IPS-NIHi7 (cell line): ENCODE measurements around the gene PDE7B.

Experiments used
- DNase-seq: peaks from one replicate; pipeline ENCODE4 v3.0.0; 2012; ENCODE audit warnings: mixed read lengths; ENCODE audit errors: extremely low spot score

The PDE7B gene

DNA sequence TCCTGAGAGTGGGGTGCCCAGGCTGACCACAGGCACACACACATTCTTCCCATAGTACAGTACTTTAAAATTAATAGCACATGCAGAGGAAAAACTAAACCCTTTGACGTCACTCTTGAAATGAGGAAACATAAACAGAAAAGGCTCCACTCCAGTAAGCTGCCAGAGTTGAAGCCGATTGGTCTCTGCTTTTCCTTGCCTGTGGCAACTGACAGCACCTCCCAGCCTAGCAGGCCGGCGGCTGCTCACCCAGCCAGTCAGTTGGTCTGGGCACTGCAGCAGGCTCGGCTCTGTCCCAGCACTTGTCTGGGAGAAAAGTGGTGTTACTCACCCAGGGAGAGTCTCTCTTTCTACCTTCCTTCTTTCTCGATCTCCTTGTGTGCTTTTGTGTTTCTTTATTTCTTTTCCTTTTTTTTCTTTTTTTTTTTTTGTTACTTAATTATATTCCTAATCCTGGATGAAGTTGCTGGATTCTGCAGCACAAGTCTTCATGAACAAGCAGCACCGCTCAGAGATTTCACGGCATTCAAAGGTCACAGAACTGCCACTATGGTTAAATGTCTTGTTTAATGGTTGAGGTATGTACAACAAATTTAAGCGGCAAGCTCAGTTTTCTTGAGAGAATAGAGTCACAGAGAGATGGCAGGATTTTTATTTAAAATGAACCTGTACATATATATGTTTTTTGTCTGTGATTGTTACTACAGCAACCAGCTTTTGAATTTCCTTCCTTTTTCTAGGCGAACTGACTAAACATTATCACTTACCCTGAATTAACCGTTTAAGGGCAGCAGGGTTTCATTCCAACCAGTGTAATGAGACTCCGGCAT lies at the start of gene PDE7B:
TSS of gene PDE7B (plus strand) at position 260 of the 830 bp plus-strand sequence.
- peak; percentile 83 for DNase-seq

DNA sequence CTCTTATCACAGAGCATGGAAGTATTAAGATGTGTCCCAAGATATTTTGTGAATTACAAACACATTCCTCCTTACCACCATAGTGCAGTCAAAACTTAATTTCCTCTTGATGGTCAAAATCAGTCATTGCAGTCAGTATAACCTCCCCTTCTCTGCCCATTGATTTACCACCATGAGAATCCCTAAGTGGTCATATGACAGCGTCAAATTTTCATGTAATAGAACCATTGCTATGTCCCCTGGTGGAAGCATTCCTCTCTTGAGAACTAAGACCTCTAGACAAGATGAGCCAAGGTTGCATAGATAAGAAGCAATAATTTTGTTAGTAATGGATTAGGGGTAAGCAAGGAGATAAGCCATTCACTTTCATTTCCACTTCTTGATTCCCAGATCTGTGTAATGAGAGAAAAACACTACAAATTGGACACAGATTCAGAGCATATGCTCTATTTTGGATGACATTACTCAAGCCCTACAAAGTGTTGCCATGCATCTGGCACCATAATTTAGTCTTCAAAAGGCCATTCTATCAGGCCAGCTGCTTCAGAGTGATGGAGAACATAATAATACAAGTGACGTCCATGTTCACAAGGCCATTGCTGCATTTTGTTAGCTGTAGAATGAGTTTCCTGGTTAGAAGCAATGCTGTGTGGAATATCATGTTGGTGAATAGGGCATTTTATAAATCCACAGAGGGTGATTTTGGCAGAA lies 49.6 kb upstream of the PDE7B start:
- no peak for DNase-seq

DNA sequence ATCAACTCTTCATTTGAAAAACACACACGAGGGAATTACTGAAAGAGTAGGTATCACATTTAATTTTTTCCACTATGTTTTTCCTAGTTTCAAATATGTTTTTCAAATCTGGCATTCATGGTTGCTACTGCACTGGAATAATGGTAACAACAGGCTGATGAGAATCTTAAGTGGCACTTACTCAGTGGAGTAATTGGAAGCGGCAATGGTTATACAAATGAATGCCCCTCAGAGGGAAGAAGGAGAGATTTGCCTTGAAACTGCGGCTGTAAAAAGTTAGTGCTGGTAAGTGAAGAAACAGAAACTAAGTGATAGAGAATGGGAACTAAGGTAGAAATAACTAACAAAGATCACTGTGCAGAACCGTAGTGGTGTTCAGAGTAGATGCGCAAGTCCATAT lies 41.0 kb upstream of the PDE7B start:
- DNase-seq = no peak

DNA sequence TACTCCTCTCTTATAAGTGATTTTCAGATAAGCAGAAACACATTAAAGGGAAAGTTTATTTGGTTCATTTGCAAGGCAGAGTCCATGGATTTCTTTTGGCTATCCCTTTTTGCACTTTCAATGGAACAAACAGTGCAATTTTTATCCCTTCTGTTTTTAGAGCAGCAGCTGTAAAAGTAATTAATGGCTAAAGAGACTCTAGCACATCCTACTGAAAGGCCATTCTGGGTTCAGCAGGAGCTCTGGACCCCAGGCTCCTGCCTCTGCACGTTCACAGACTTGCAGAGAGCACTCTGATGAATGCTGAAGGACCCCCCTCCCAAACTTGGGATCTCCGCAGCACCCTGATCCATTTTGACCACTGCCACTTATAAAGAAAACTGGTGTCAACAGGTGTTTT lies 40.3 kb upstream of the PDE7B start:
- no peak for DNase-seq

DNA sequence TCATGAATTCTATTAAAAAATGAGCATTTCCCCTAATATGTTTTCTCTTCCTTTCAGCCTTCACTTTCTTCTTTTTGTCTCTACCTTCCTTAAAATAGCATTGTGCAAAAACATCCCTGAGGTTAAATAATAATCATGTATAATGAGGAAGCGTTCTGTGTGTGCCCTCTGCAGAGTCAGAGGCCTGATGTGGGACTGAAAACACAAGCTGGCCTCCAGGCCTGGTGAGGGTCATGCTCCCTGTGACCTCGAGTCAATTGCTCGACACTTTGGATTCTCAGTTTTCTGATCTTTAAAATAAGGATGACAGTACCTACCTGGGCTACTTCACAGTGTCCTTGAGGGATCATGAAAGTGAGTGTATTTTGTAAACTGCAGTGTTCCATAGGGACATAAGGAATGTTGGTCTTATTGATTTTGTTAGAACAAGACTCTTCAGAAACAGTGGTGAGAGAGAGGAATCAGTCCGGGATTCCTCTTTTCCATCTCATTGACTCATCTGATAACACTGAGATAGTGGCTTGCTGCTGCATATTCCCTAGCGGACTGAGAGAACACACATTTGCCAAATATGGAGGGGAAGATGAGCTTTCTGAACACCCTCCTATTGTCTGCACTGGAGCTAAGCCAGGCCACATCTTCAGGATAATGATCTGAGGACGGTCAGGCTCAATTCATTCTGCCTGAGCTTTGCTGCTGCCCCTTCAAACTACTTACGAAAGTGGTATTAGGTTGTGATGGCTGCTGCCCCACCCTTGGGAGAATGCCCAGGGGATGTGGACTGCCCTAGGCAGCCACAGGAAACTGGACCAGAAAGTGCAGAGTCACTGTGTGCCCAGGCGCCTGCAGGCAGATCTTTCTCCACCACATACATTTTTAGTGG lies 39.6 kb upstream of the PDE7B start:
- no peak for DNase-seq

DNA sequence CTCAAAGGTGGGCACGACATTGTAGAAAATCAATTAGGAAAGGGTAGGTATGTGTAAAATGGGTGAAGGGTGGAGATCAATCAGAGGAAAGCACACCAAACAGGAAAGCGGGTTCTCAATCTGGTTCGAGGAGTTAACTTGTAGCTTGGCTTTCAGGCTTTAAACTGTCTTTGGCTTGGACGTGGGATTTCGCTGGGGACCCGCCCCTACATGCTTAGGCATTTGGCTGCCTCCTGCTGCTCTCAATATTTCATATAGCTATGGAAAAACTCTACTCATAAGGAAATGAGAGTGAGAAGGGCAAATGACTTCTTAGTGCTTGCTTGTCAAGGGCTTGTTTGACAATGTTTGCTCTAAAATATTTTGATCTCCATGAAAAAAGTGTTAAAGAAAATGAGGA lies 38.1 kb upstream of the PDE7B start:
- DNase-seq = no peak

DNA sequence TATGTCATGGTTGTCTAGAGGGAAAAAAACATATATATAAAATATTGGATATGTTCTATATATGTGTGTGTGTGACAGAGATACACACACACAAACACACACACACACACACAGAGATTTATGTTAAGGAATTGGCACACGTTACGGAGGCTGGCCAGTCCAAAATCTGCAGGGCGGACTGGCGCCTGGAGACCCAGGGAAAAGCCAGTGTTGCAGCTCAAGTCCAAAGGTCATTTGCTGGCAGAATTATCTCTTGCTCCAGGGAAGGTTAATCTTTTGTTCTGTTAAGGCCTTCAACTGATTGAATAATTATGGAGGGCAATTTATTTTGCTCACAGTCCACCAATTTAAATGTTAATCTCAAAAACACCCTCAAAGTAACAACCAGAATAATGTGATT lies 37.5 kb upstream of the PDE7B start:
- DNase-seq = no peak

DNA sequence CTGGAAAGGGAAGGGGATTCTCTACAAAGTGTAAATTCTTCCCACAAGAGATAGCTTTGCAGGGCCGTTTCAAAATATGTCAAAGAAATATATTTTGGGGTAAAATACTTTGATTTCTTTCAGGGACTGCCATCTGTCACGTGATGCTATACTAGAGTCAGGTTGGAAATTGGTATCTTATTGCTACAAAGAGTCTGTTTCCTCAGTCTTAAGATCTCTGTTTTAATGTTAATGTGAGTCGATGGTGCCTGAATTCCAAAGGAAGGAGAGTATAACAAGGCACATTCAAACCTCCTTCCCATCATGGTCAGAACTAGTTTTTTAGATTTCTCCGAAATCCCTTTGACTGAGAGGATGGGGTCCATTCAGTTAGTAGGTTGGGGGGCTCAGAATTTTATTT lies 36.3 kb upstream of the PDE7B start:
- DNase-seq = no peak

DNA sequence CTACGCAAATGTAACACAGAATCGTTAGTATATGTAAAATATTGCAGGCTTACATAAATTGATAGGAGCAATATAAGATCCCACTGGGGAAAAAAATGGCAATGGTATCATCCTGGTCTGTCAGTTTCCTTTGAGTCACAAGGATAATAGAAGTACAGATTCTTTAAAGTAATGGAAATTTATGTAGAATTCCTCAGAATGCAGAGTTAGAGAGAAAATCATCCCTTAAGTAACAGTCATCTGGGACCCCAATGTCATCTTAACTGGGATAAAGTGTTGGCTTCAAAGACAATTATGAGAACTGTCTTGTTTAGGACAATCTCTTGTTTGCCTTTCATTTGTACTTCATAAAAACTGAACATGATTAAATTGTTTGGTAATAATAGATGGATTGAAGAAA lies 34.5 kb upstream of the PDE7B start:
- no peak for DNase-seq

DNA sequence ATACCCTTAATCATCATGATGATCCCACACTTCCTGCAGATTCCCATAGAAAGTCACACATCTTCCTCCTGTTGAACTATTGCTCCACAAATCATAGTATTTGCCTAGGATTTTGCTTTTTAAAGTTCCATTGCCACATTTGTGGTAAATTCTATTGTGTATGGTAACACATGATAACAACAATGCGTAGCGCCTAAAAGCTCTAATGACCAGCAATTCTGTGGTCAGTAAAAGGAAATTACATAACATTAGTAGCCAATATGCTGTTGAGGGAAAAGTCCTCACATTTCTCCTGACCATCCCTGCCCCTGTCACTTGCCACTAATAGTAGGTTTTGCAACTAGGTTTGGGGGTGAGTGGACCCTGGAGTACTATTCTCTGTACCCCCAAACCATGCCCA lies 31.8 kb upstream of the PDE7B start:
- DNase-seq = no peak

DNA sequence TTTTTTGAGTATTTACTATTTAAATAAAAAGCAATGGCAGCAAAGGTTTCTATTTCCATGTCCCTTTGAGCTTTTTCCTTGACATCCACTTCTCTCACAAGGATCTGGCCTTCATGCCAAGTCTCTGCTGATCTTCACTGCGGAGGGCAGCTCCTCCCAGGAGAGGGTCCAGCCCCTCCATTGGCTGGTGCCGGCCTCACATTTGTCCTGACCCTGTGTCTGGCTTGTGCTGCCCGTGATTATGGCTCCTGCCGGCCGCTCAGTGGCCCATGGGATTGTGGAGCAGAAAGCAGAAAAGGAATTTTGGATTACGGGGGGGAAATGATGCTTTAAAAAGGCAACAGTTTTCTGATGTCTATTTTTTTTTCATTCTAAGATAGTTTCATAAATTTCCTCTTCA lies 31.2 kb upstream of the PDE7B start:
- no peak for DNase-seq

DNA sequence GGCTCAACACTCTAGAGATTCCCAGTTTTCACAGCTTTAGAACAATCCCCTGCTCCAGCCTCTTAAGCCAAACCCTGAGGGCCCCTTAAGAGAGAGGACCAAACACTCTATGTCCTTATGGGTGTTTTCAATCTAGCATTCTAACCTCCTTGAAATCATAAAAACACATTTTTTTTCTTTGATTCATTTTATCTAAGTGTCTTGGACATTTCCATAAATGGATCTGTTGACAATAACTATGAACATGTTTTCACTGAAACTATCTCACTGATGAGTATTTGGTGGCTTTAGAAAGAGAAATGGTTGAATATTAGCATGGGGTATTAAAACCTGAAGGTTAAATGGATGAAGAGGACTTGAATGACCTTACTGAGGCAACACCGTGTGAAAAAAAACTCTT lies 27.6 kb upstream of the PDE7B start:
- DNase-seq = no peak

DNA sequence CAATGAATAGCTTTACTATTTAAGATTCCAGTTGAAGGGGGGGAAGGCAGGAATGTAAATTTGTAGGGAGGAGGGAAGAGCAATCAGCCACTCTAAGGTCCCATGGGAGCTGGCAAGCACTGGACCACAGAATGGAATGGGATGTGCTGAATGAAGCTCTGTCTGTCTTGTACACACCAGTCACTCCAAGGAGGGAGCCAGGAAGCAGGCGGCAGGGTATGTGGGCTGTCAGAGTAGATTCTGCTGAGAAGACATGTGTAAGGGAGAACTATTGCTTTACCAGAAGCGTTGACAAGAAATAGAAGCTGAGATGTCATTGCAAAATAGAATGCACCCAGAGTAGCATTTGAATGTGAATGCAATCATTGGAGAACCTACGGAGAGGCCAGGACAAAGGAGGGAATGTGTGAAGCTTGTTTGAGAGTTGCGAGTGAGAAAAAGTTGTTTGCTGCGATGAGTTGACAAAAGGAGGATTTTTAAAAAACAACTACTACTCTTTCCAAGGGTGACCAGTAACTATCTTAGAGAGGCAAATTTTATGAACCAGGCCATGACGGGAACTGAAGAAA lies 25.2 kb upstream of the PDE7B start:
- DNase-seq = no peak

DNA sequence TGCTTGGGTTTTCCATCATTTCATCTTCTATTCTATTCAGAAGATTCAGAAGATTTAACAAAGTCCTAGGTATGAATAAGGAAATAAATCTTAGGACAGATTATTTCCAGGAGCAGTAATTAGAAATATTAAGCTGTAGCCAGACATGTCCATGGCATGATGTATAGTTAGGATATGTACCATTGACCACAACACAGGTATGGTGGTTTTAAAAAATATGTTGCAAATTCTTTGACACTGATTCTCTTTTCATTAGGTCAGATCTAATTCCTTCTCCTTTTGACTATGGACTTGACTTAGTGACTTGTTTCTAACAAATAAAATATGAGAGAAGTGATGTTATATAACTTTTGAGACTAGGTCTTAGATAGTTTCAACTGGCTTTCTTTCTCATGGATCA lies 23.5 kb upstream of the PDE7B start:
- no peak for DNase-seq

DNA sequence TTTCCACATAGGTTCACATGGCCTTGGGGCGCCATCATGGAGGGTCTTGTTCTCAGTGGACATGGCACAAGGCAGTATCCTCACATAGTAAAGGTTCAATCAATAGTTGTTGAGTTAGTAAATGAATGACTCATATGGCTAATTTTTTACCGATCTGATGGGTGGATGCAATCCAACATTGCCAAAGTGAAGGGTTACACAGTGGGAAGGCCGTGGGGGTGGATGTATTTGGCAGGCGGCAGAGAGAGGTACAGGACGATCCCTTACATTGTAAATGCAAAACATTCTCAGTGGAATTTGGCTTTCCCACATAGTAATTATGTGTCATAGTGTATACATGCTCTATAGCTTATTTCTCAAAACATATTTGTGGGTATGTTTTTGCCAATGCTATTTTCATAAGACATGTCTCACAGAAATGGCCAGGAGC lies 21.0 kb upstream of the PDE7B start:
- DNase-seq = no peak

DNA sequence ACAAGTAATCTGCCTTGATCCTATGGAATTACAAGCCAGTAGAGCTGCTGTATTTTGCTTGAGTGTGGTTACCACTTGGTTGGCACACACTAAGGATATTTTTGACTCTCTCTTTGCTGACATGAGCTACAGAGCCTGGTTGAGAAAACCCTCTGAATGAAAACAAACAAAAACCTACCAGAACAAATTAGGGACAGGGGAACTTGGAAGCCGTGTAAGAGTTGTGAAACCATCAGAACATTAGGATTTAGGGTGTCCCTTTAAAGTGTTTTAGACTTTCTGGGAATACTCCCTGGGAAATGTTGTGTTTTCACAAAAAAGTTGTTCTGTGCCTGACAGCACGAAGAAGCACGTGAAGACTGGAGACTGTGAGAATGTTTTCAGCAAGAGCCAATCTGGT lies 20.5 kb upstream of the PDE7B start:
- no peak for DNase-seq

DNA sequence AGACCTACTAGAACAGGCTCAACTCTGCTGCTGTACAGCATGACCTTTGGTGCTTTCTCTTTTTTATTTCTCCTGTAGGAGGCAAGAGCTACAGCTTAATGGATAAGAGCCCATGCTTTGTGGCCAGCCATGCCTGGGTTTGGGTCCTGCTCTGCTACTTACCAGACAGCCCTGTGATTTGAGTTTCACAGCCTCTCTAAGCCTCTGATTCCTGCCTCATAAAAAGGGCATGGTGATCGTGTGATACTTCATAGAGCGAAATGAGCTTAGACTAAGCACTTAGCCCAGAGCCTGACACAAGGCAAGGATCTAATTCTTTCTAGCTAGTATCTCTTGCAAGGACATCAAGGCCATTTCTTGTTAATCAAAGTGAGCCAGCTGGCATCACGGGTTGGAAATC lies 19.3 kb upstream of the PDE7B start:
- DNase-seq = no peak

DNA sequence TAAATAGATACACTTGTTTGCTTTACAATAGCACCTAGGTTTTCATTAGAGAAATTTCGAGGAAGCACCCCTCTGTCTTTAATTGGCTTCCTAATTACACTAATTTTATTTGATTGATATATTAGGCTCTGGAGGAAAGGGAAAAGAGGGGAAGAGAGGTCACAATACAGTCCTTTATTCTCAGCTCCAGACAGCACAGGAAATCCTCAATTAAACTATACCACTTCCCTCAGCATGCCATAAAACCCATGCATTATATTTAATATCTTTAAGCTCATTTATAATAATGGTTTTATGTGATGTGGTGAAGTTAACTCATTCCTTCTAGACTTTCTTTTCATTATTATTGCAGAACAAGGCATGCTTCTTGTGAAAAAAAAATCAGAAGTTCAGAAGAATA lies 17.7 kb upstream of the PDE7B start:
- no peak for DNase-seq

DNA sequence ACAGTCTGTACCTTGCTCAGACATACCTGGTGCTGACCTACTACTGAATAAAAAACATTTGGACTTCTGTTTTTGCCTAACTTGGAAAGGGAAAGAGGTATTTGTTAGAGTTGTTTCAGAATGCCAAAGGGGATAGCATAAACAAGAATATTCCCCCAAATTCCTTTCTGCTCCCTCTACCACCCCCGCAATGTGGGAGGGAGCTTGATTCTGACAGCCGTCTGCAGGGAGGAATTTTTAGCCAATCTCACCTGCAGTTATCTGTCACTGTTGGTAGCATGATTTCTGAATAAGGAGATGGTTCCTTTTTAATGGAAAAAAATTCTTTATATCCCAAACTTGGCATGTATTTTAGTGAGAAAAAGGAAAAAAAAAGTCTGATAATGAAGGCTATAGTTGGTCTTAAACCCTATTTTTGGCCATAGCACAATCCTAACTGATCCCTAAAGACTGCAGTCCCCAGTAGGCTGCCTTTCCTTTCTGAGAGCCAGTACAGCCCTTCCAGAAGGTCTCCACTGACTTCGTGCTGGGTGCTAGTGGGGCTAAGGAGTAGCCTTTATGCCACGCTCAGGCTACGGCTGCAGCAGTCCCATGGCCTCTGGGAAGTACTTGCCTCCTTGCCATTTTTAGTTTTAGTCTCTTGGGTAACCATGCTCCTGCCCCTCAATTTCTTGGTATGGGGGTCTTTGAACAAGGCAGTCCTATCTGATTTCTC lies 13.6 kb upstream of the PDE7B start:
- DNase-seq = peak; percentile 15

DNA sequence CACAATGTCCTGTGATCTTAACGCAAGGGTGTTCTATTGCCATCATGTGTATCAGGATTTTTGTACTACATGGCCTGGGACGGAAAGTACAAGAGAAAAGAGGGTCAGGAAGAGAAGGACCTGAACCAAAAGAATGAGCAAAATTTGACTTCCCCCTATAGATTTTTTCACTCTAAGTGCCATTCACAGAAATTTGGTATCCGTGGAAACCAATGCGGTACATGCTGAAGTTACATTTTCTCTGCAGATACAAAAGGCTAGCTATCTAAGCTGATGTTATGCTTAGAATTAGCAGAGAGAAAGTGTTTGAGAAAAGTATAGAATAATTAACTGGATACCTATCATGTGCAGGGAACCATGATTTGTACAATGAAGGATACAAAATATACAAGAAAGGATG lies 12.4 kb upstream of the PDE7B start:
- no peak for DNase-seq

DNA sequence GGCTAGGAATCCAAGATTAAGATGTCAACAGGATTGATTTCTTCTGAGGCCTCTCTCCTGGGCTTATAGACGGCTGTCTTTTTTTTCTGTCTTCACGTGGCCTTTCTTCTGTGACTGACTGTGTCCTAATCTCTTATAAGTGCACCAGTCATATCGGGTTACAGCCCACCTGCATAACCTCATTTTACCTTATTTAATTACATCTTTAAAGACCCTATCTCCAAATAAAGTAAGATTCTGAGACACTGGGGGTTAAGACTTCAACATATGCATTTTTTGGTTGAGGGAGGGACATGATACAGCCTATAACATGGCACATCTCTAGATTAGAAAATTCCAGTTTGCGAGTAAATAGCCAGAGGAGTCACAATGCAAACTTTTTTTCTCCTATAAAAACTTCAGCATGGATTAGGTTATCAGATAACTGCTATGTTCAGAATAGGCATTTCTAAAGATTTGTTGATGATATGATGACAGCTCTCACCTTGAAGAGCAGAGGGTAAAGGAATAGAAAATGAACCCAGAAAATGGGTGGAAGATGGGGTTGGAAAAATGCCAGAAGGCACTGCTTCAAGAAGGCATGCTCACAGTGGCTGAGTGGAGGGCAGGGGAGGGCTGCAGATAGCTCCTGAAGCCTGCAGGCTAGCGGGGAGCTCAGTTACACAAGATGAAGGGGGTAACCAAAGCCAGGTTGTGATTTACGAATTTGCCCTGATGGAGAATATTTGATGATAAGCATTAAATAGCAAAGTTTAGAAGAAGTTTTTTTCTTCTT lies 8.7 kb upstream of the PDE7B start:
- no peak for DNase-seq
